ENCODE data around the gene URB2. TPM values are rescaled to one million over a fixed set of nuclear protein-coding genes. Genes with fewer than 3 reads are reported as not detected.
A peak's percentile ranks its signal among the peaks of the same experiment; 100 is the strongest.
"Not testable (repeated sequence)": the region's sequence is repeated elsewhere in the genome, so short reads cannot be mapped to it uniquely, and the experiment has no call there.

The URB2 gene
- total RNA-seq, 6 donors from 2014 or later: 3.4 to 26.2 (median 7.2) TPM

GRCh38 chr1:229621663-229622062 is 4.4 kb upstream of the URB2 start:
- TF ChIP-seq, protein P1, sequence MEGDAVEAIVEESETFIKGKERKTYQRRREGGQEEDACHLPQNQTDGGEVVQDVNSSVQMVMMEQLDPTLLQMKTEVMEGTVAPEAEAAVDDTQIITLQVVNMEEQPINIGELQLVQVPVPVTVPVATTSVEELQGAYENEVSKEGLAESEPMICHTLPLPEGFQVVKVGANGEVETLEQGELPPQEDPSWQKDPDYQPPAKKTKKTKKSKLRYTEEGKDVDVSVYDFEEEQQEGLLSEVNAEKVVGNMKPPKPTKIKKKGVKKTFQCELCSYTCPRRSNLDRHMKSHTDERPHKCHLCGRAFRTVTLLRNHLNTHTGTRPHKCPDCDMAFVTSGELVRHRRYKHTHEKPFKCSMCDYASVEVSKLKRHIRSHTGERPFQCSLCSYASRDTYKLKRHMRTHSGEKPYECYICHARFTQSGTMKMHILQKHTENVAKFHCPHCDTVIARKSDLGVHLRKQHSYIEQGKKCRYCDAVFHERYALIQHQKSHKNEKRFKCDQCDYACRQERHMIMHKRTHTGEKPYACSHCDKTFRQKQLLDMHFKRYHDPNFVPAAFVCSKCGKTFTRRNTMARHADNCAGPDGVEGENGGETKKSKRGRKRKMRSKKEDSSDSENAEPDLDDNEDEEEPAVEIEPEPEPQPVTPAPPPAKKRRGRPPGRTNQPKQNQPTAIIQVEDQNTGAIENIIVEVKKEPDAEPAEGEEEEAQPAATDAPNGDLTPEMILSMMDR (IDR thresholded peaks at IDR 0.05): no peak
- TF ChIP-seq POLR2AphosphoS5 (IDR thresholded peaks at IDR 0.05) (no peak), EP300 (IDR thresholded peaks at IDR 0.05) (no peak)
- no peak overlapping the region for H3K27ac ChIP-seq
- no peaks in the 10 kb centered on the region for H3K27me3 ChIP-seq
- no peak overlapping the region for H3K4me3 ChIP-seq
- 95 to 96% methylated on average over 2 of the region's 2 CpGs for whole genome bisulfite sequencing, 2 donors
- no peaks in the 10 kb centered on the region for H3K9me3 ChIP-seq
- ATAC-seq (ENCODE audit: low FRiP score in 2 of 2) (no peak), DNase-seq (no peak)
- peaks cover 14 to 33% (median 26%) of the 10 kb centered on the region in 4 donors for H3K4me1 ChIP-seq
- no peaks in the 10 kb centered on the region for H3K36me3 ChIP-seq

GRCh38 chr1:229622641-229623120 is 3.4 kb upstream of the URB2 start:
- peaks cover 21 to 43% (median 33%) of the 10 kb centered on the region in 4 donors for H3K4me1 ChIP-seq
- not testable (repeated sequence) for ATAC-seq (ENCODE audit: low FRiP score in 2 of 2); H3K4me3 ChIP-seq; H3K9me3 ChIP-seq; H3K27ac ChIP-seq; DNase-seq; H3K36me3 ChIP-seq; H3K27me3 ChIP-seq
- WGBS, 2 donors: 89 to 90% methylated on average over 10 of the region's 10 CpGs

DNA sequence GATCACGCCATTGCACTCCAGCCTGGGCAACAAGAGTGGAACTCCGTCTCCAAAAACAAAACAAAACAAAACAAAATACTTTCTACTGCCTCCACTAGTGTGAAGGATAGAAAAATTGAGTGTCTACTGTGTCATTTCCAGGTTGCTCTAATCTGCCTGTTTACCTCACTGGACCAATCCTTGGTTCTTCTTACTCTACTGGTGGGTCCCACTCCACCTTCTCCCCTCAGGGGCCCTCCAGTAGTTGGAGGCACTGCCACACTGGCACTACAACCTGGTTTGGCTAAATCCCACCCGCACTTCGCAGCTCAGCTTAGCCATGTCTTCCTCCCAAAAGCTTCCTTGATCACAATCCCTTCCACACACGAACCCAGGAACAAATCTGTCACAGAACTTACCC is 2.8 kb upstream of the URB2 start:
- no peaks in the 10 kb centered on the region for H3K27me3 ChIP-seq
- no peak overlapping the region for H3K4me3 ChIP-seq
- H3K27ac ChIP-seq: no peak overlapping the region
- no peaks in the 10 kb centered on the region for H3K9me3 ChIP-seq
- TF ChIP-seq EP300 (IDR thresholded peaks at IDR 0.05): no peak
- H3K4me1 ChIP-seq: peaks cover 21 to 44% (median 33%) of the 10 kb centered on the region in 4 donors
- no peaks in the 10 kb centered on the region for H3K36me3 ChIP-seq
- ATAC-seq (ENCODE audit: low FRiP score in 2 of 2): no peak
- no peak for DNase-seq
- 85 to 88% methylated on average over 5 of the region's 5 CpGs for WGBS, 2 donors

DNA sequence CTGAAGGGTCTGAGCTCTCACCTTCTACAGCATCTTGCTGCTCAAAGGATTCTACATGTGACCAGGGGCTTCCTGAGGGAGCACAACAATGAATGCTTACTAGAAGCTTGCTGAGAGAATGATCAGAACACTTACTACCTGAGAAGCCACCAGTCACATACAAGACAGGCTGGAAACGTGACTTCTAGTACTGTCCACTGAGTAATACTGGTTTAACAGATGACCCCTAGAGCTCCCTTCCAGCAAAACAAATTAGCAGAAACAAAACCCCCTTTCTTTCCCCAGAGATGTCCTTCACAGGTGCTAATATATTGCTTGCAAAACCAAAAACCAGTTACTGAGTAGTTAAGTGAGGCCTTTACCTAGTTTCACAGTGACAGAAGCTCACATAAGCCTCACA is 2.2 kb upstream of the URB2 start:
- Histone ChIP-seq H3K36me3 (no peaks in the 10 kb centered on the region), H3K4me3 (no peak overlapping the region), H3K27ac (no peak overlapping the region), H3K9me3 (no peaks in the 10 kb centered on the region), H3K27me3 (no peaks in the 10 kb centered on the region), H3K4me1 (peaks cover 21 to 44% (median 33%) of the 10 kb centered on the region in 4 donors)
- ATAC-seq (ENCODE audit: low FRiP score in 2 of 2): no peak
- 85 to 100% methylated on average over 1 of the region's 1 CpG for WGBS, 2 donors
- no peak for TF ChIP-seq POLR2A (IDR thresholded peaks at IDR 0.05)
- TF ChIP-seq, protein P1 (IDR thresholded peaks at IDR 0.05): no peak
- no peak for TF ChIP-seq EP300 (IDR thresholded peaks at IDR 0.05)
- no peak for TF ChIP-seq POLR2AphosphoS5 (IDR thresholded peaks at IDR 0.05)
- DNase-seq: no peak

- no peak for TF ChIP-seq EP300 (IDR thresholded peaks at IDR 0.05)
- no peak for TF ChIP-seq POLR2AphosphoS5 (IDR thresholded peaks at IDR 0.05)
- TF ChIP-seq, protein P1 (IDR thresholded peaks at IDR 0.05): no peak
- no peak for TF ChIP-seq POLR2A (IDR thresholded peaks at IDR 0.05)
- WGBS, 2 donors: 56 to 66% methylated on average over 9 of the region's 9 CpGs
- Histone ChIP-seq H3K27ac (peak overlapping the region; percentile 57 to 95 (median 68)), H3K36me3 (no peaks in the 10 kb centered on the region), H3K9me3 (no peaks in the 10 kb centered on the region), H3K4me1 (peaks cover 21 to 44% (median 33%) of the 10 kb centered on the region in 4 donors), H3K4me3 (peak overlapping the region; percentile 69 to 96 (median 92)), H3K27me3 (no peaks in the 10 kb centered on the region)
- ATAC-seq (ENCODE audit: low FRiP score in 2 of 2) (no peak), DNase-seq (no peak)
Observed at GRCh38 chr1:229624521-229625070, 1.5 kb upstream of the URB2 start.
